SU-DHL-6 (cell line): ENCODE data around the gene NXNL1.

Experiments
- EZH2phosphoT487 ChIP-seq: fragments of 200-600 bp; sonication (generic), shearing (Covaris generic); conservative IDR thresholded peaks from 2 replicates; pipeline ENCODE4 v1.6.1; 2018; ENCODE audit warnings: mild to moderate bottlenecking, antibody characterized with exemption, low read length, moderate library complexity, mixed read lengths
- TF ChIP-seq, protein P1 (sequence below): fragments of 200-600 bp; sonication (generic); IDR thresholded peaks from one replicate; pipeline ENCODE4 v1.5.1; 2017; ENCODE audit warnings: antibody characterized with exemption, mild to moderate bottlenecking, low read length, moderate library complexity; ENCODE audit not compliant: insufficient read depth, poor library complexity, severe bottlenecking

DNA sequence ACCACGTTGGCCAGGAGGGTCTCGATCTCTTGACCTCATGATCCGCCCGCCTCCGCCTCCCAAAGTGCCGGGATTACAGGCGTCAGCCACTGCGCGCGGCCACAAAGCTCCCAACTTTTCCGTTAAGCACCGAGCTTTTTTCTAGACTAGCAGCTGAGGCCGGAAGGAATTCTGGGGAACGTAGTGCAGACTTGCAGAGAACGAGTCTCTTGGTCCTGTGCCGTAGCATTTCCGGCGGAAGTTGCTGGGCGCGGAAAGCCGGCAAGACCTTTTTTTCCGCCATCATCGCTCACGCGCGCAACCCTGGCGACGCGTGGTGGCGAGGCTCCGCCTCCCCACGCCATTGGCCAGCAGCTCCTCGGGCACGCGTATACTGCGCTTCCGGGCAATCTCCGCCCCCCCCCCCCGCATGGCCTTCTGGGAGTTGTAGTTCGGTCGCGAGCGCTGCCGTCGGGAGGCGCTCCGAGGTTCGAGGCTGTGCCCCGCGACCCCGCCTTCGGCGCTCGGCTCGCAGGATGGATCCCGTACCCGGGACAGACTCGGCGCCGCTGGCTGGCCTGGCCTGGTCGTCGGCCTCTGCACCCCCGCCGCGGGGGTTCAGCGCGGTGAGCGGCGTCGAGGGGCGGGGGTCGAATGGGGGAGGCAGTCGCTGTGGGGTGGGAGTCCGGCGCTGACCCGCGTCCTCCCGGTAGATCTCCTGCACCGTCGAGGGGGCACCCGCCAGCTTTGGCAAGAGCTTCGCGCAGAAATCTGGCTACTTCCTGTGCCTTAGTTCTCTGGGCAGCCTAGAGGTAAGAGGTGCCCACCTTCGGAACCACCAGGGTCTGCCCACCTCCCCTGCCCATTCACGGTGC is 40.9 kb downstream of the NXNL1 start, which contains the start of gene MVB12A:
- TF ChIP-seq, protein P1, sequence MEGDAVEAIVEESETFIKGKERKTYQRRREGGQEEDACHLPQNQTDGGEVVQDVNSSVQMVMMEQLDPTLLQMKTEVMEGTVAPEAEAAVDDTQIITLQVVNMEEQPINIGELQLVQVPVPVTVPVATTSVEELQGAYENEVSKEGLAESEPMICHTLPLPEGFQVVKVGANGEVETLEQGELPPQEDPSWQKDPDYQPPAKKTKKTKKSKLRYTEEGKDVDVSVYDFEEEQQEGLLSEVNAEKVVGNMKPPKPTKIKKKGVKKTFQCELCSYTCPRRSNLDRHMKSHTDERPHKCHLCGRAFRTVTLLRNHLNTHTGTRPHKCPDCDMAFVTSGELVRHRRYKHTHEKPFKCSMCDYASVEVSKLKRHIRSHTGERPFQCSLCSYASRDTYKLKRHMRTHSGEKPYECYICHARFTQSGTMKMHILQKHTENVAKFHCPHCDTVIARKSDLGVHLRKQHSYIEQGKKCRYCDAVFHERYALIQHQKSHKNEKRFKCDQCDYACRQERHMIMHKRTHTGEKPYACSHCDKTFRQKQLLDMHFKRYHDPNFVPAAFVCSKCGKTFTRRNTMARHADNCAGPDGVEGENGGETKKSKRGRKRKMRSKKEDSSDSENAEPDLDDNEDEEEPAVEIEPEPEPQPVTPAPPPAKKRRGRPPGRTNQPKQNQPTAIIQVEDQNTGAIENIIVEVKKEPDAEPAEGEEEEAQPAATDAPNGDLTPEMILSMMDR = no peak
- TF ChIP-seq EZH2phosphoT487 = no peak
